Measurements from ENCODE around the gene NT5C1B.
A peak's percentile ranks its signal among the peaks of the same experiment; 100 is the strongest.

NT5C1B gene

DNA sequence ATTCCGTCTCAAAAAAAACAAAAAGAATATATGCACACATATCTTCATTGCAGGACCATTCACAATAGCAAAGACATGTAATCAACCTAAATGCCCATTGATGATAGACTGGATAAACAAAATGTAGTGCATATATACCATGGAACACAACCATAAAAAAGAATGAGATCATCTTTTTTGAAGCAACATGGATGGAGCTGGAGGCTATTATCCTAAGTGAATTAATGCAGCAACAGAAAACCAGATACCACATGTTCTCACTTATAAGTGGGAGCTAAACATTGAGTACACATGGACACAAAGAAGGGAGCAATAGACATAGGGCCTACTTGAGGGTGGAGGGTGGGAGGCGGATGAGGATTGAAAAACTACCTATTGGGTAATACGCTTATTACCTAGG, 8.8 kb downstream of the NT5C1B start:
- Histone ChIP-seq H2AFZ (no peak overlapping the region), H3K79me2 (no peaks in the 10 kb centered on the region), H3K27ac (no peak overlapping the region), H3K4me3 (ENCODE audit: low read depth, low read length) (no peak overlapping the region), H3K27me3 (ENCODE audit: control insufficient read depth, insufficient read depth, low read length) (no peaks in the 10 kb centered on the region), H3K4me2 (ENCODE audit: low read length) (no peak overlapping the region), H3K9ac (no peak overlapping the region), H3K4me1 (no peaks in the 10 kb centered on the region), H3K36me3 (ENCODE audit: control insufficient read depth, insufficient read depth, low read length) (peaks cover 3% of the 10 kb centered on the region), H3K9me3 (ENCODE audit: control insufficient read depth, low read length) (no peaks in the 10 kb centered on the region)
- TF ChIP-seq CTCF (IDR thresholded peaks at IDR 0.05) = no peak

- Histone ChIP-seq H2AFZ (no peak overlapping the region), H3K9me3 (ENCODE audit: control insufficient read depth, low read length) (no peaks in the 10 kb centered on the region), H3K4me3 (ENCODE audit: low read depth, low read length) (no peak overlapping the region), H3K79me2 (no peaks in the 10 kb centered on the region), H3K4me2 (ENCODE audit: low read length) (no peak overlapping the region), H3K36me3 (ENCODE audit: control insufficient read depth, insufficient read depth, low read length) (peaks cover 3% of the 10 kb centered on the region), H3K27ac (no peak overlapping the region), H3K9ac (no peak overlapping the region), H3K4me1 (no peaks in the 10 kb centered on the region), H3K27me3 (ENCODE audit: control insufficient read depth, insufficient read depth, low read length) (no peaks in the 10 kb centered on the region)
- TF ChIP-seq CTCF (IDR thresholded peaks at IDR 0.05) = no peak
These were observed 11.3 kb downstream of the NT5C1B start for GRCh38 chr2:18578033-18578432.

GRCh38 chr2:18566145-18566769, 23.1 kb downstream of the NT5C1B start:
- H3K9me3 ChIP-seq (ENCODE audit: control insufficient read depth, low read length) = no peaks in the 10 kb centered on the region
- no peaks in the 10 kb centered on the region for H3K79me2 ChIP-seq
- H3K9ac ChIP-seq = no peak overlapping the region
- no peak overlapping the region for H3K4me3 ChIP-seq (ENCODE audit: low read depth, low read length)
- no peak overlapping the region for H3K4me2 ChIP-seq (ENCODE audit: low read length)
- H3K36me3 ChIP-seq (ENCODE audit: control insufficient read depth, insufficient read depth, low read length) = no peaks in the 10 kb centered on the region
- no peaks in the 10 kb centered on the region for H3K27me3 ChIP-seq (ENCODE audit: control insufficient read depth, insufficient read depth, low read length)
- no peaks in the 10 kb centered on the region for H3K4me1 ChIP-seq
- no peak for TF ChIP-seq CTCF (IDR thresholded peaks at IDR 0.05)
- H2AFZ ChIP-seq = no peak overlapping the region
- no peak overlapping the region for H3K27ac ChIP-seq

- Histone ChIP-seq H3K79me2 (no peaks in the 10 kb centered on the region), H3K27ac (peak overlapping the region; percentile 94), H3K9ac (no peak overlapping the region), H3K36me3 (ENCODE audit: control insufficient read depth, insufficient read depth, low read length) (no peaks in the 10 kb centered on the region), H3K4me1 (peaks cover 13% of the 10 kb centered on the region), H3K9me3 (ENCODE audit: control insufficient read depth, low read length) (no peaks in the 10 kb centered on the region), H3K4me3 (ENCODE audit: low read depth, low read length) (peak overlapping the region; percentile 78), H2AFZ (peak overlapping the region; percentile 92), H3K4me2 (ENCODE audit: low read length) (peak overlapping the region; percentile 94), H3K27me3 (ENCODE audit: control insufficient read depth, insufficient read depth, low read length) (no peaks in the 10 kb centered on the region)
- TF ChIP-seq CTCF (IDR thresholded peaks at IDR 0.05) = no peak
These were observed 28.6 kb downstream of the NT5C1B start for GRCh38 chr2:18560797-18561085.

DNA sequence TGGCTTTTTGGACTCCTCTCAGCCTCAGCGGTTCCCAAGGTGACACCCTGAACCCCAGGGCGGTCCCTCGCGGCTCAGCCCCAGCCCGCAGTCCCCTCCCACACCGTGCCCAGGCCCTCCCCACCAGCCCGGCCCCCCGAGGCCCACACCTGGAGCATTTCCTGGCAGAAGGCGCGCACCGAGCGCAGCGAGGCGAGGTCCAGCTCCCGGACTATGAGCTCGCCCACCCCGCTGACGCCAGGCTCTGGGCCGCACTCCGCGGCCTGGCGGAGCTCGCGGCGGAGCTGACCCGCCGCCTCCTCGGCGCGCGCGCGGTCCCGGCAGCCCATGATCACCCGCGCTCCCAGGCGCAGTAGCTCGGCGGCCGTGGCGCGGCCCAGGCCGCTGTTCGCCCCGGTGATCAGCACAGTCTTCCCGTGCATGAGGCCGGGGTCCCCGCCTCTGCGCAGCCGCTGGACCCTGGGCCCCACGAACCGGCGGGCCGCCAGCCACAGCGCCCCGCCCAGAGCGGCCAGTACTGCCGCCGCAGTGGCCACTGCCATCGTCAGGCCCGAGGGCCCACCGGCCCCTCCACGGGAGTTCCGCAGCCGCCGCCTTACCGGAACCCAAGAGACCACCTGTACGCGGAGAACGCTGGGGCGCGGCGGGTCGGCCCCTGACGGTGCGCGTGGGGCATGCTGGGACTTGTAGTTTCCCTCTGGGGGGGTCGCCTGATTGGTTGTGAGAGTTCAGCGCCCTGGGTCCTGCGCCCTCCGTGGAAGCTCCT, 29.2 kb downstream of the NT5C1B start, which contains the start of gene RDH14:
Gene RDH14 (minus strand): TSS at position 623 of the 766 bp plus-strand sequence. CDS start 81 bp downstream, at position 542.
- Histone ChIP-seq H3K9ac (peak within 1 kb of the TSS; percentile 81), H3K4me3 (ENCODE audit: low read depth, low read length) (peak within 1 kb of the TSS; percentile 78), H3K27ac (peak within 1 kb of the TSS; percentile 94), H3K36me3 (ENCODE audit: control insufficient read depth, insufficient read depth, low read length) (no peaks in the 10 kb centered on the region), H3K9me3 (ENCODE audit: control insufficient read depth, low read length) (no peaks in the 10 kb centered on the region), H2AFZ (peak within 1 kb of the TSS; percentile 92), H3K27me3 (ENCODE audit: control insufficient read depth, insufficient read depth, low read length) (no peaks in the 10 kb centered on the region), H3K79me2 (peaks cover 1% of the 10 kb centered on the region), H3K4me2 (ENCODE audit: low read length) (peak within 1 kb of the TSS; percentile 94), H3K4me1 (peaks cover 13% of the 10 kb centered on the region)
- TF ChIP-seq CTCF (IDR thresholded peaks at IDR 0.05) = no peak
